ENCODE results near the gene ASCC3.

DNA sequence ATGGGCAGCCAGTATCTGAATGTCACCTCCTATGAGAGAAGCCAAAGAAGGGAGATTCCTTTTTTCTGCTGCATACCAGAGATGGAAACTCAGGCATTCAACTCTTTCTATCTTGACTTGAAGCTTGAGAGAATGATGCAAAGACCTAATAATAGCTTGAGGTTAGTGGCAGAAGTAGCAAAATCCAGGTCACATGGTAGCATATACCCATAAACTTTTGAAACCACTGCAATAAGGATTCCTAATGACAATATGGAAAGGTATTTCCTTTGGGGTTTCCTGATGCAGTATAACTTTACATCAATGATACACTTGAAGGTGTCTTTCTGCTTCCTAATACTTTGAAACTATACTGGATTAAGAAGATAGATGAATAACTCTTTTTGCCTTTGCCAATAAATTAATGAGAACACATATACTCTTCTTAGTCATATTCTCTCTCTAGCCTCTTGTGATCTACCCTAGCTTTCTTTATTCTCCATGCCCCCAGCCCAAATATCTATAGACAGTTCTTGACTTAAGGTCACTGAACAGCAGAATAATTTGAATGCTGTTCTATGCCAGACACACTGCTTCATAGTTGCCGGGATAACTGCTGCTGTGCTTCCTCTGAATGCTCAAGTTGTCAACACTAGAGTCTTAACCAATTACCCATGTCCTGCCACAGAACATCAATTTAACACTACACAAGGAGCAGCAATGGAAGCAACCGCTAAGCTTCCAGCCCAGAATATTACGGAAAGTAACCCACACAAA, 260.9 kb downstream of the ASCC3 start:
- TF ChIP-seq, protein P1, sequence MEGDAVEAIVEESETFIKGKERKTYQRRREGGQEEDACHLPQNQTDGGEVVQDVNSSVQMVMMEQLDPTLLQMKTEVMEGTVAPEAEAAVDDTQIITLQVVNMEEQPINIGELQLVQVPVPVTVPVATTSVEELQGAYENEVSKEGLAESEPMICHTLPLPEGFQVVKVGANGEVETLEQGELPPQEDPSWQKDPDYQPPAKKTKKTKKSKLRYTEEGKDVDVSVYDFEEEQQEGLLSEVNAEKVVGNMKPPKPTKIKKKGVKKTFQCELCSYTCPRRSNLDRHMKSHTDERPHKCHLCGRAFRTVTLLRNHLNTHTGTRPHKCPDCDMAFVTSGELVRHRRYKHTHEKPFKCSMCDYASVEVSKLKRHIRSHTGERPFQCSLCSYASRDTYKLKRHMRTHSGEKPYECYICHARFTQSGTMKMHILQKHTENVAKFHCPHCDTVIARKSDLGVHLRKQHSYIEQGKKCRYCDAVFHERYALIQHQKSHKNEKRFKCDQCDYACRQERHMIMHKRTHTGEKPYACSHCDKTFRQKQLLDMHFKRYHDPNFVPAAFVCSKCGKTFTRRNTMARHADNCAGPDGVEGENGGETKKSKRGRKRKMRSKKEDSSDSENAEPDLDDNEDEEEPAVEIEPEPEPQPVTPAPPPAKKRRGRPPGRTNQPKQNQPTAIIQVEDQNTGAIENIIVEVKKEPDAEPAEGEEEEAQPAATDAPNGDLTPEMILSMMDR (IDR thresholded peaks at IDR 0.05 in 4 of 5, conservative IDR thresholded peaks at IDR 0.05 in 1 of 5), result no peak
- TF ChIP-seq POLR2A (IDR thresholded peaks at IDR 0.05), result no peak

Data from gastrocnemius medialis (tissue), 4 donors.